GM12878 (cell line): ENCODE measurements around the gene COL2A1. TPM values are rescaled to one million over a fixed set of nuclear protein-coding genes. Genes with fewer than 3 reads are reported as not detected.

ENCODE experiments used
- ATAC-seq: fragments of 200-7000 bp; cut with Tn5 transposase; 3 replicates; pipeline ENCODE4 v1.9.1; 2020; ENCODE audit warnings: mild to moderate bottlenecking, moderate library complexity
- BruUV-seq: library from RNA; stranded (reverse); fragments of 400-500 nt; replicated peaks from 2 replicates; lab custom pipeline; 2021; lab: Mats Ljungman, UMichigan
- CTCF ChIA-PET: fragments of 300-600 bp; sonication (Branson Sonifier 250); formaldehyde crosslinking; extraction: SDS; loops from one replicate; lab custom pipeline; 2021; ENCODE audit warnings: inconsistent platforms; lab: Yijun Ruan, JAX
- POLR2A ChIA-PET: fragments of 350-600 bp; formaldehyde crosslinking; extraction: SDS; loops from one replicate; lab custom pipeline; 2021; ENCODE audit warnings: inconsistent platforms; lab: Charles Lee
- RAD21 ChIA-PET: fragments of 300-600 bp; sonication (Branson Sonifier 250); formaldehyde crosslinking; loops from one replicate; lab custom pipeline; 2023; ENCODE audit warnings: antibody characterized with exemption; ENCODE audit not compliant: unreplicated experiment; lab: Charles Lee
- SMC1A ChIA-PET: fragments of 300-600 bp; sonication (Branson Sonifier 250); formaldehyde crosslinking; loops from one replicate; lab custom pipeline; 2023; ENCODE audit not compliant: unreplicated experiment, uncharacterized antibody; lab: Charles Lee
- DNase-seq: peaks from one replicate; pipeline ENCODE4 v3.0.0-alpha.2; 2011; ENCODE audit warnings: low read depth, low spot score
- FAIRE-seq: peaks from 3 replicates; lab custom pipeline; 2011; peaks lifted over from hg19 to GRCh38; lab: Jason Lieb, UNC
- H2AFZ ChIP-seq: 2 replicates; pipeline ENCODE4 v1.6.0; 2011; ENCODE audit warnings: low read depth, low read length, control low read depth; ENCODE audit not compliant: control insufficient read depth
- H3K27ac ChIP-seq: 2 replicates; pipeline ENCODE4 v1.5.1; 2011; ENCODE audit warnings: control low read depth; ENCODE audit not compliant: control insufficient read depth, insufficient read depth
- H3K27me3 ChIP-seq, 2 experiments: replicated peaks in 1 of 2; 2 replicates each; pipeline versions ENCODE4 v1.6.0 to v1.6.1; 2011; ENCODE audit warnings: low read length in 1 of 2; ENCODE audit not compliant: control insufficient read depth in 2 of 2, insufficient read depth in 2 of 2
- H3K36me3 ChIP-seq, 2 experiments: 2 replicates each; pipeline ENCODE4 v1.5.1; 2011; ENCODE audit warnings: low read length in 1 of 2; ENCODE audit not compliant: control insufficient read depth in 2 of 2, insufficient read depth in 2 of 2
- H3K4me1 ChIP-seq: 2 replicates; pipeline ENCODE4 v1.6.1; 2011; ENCODE audit warnings: mild to moderate bottlenecking, low read length, moderate library complexity, mixed read lengths; ENCODE audit not compliant: control insufficient read depth, insufficient read depth
- H3K4me2 ChIP-seq: 2 replicates; pipeline ENCODE4 v1.6.0; 2011; ENCODE audit warnings: control low read depth; ENCODE audit not compliant: control insufficient read depth, insufficient read depth
- H3K4me3 ChIP-seq: fragments of 200-600 bp; sonication (generic); 2 replicates; pipeline ENCODE4 v1.5.1; 2016
- H3K79me2 ChIP-seq: 2 replicates; pipeline ENCODE4 v1.6.0; 2011; ENCODE audit warnings: low read length; ENCODE audit not compliant: control insufficient read depth, insufficient read depth
- H3K9ac ChIP-seq: 2 replicates; pipeline ENCODE4 v1.8.0; 2011; ENCODE audit warnings: low read length, control low read depth, mixed read lengths; ENCODE audit not compliant: control insufficient read depth, insufficient read depth
- H3K9me3 ChIP-seq: replicated peaks from 3 replicates; pipeline ENCODE4 v1.5.1; 2011; ENCODE audit warnings: mild to moderate bottlenecking, low read length; ENCODE audit not compliant: control insufficient read depth, insufficient read depth
- H4K20me1 ChIP-seq: 2 replicates; pipeline ENCODE4 v1.6.0; 2011; ENCODE audit not compliant: control insufficient read depth, insufficient read depth
- EED ChIP-seq: sonication (generic); IDR thresholded peaks from 2 replicates; pipeline ENCODE4 v1.6.1; 2016; ENCODE audit warnings: antibody characterized with exemption, low read depth
- EGR1 ChIP-seq, 2 experiments: IDR thresholded peaks; 1 replicate in 1 of 2; 2 replicates in 1 of 2; pipeline ENCODE4 v1.6.1; 2011 to 2012; ENCODE audit warnings: low read depth in 2 of 2, low read length in 2 of 2, borderline replicate concordance in 1 of 2, mild to moderate bottlenecking in 1 of 2, moderate library complexity in 1 of 2
- NFYB ChIP-seq: IDR thresholded peaks from 2 replicates; pipeline ENCODE4 v1.6.1; 2011; ENCODE audit warnings: low read depth, mild to moderate bottlenecking, low read length, improper control_type of control experiment, moderate library complexity; ENCODE audit not compliant: insufficient read depth
- NR2C1 ChIP-seq: fragments of 450-650 bp; IDR thresholded peaks from 2 replicates; pipeline ENCODE4 v1.6.1; 2017; ENCODE audit warnings: antibody characterized with exemption, mild to moderate bottlenecking, moderate library complexity
- RB1 ChIP-seq: fragments of 450-650 bp; formaldehyde crosslinking; IDR thresholded peaks from 2 replicates; pipeline ENCODE4 v1.6.1; 2017; ENCODE audit warnings: mild to moderate bottlenecking, borderline replicate concordance
- RBBP5 ChIP-seq: fragments of 200-600 bp; sonication (generic); conservative IDR thresholded peaks from 2 replicates; pipeline ENCODE4 v1.6.1; 2016
- SIN3A ChIP-seq: IDR thresholded peaks from 2 replicates; pipeline ENCODE4 v1.6.1; 2012; ENCODE audit warnings: low read depth, low read length, improper control_type of control experiment
- SP1 ChIP-seq: IDR thresholded peaks from one replicate; pipeline ENCODE4 v1.6.1; 2011; ENCODE audit warnings: low read depth, low read length
- SREBF2 ChIP-seq: IDR thresholded peaks from 2 replicates; pipeline ENCODE4 v1.6.1; 2012; ENCODE audit warnings: mild to moderate bottlenecking, low read length
- TBL1XR1 ChIP-seq: IDR thresholded peaks from 2 replicates; pipeline ENCODE4 v1.6.1; 2012; ENCODE audit warnings: low read depth, low read length, improper control_type of control experiment
- WGBS: methylation state at CpG from one replicate; pipeline ENCODE4 v1.1.6; 2016; ENCODE audit warnings: low lambda C conversion rate; ENCODE audit not compliant: insufficient replicate concordance, insufficient coverage; ENCODE audit errors: missing lambda C conversion rate; 5-methylcytosine and 5-hydroxymethylcytosine counted together
- in situ Hi-C: fragments of 300-500 bp; cut with MboI; formaldehyde crosslinking; loops from 9 replicates; pipeline ENCODE4 v1.14.3; 2018; ENCODE audit warnings: mixed read lengths
- intact Hi-C: fragments of 100-400 bp; cut with micrococcal nuclease; formaldehyde crosslinking; loops from one replicate; pipeline ENCODE4 v1.14.2; 2022; ENCODE audit not compliant: unreplicated experiment
- polyA plus RNA-seq, 11 experiments: library from polyadenylated mRNA; depleted of rRNA in 4 of 11; unstranded in 6 of 11; stranded (reverse) in 5 of 11; fragments of >200 nt; fragmentation: Nextera tagmentation in 4 of 11; fragmentation: Illumina TruSeq in 1 of 11; extraction: Ambion mirVana in 4 of 11; extraction: Trizol in 1 of 11; gene quantifications; 1 replicate in 1 of 11; 2 replicates in 10 of 11; pipeline versions ENCODE4 v1.2.1 to v1.2.3, GENCODE V29; 2011 to 2016; ENCODE audit warnings: inconsistent platforms in 2 of 11, missing spikeins in 2 of 11, low read depth in 1 of 11
- total RNA-seq, 4 experiments: library from RNA; depleted of rRNA in 3 of 4; stranded (reverse); fragments of >200 nt in 3 of 4; fragmentation: Illumina TruSeq in 1 of 4; extraction: Trizol in 1 of 4; gene quantifications; 2 replicates each; pipeline versions ENCODE4 v1.2.1 to v1.2.3, GENCODE V29; 2013 to 2021
- TF ChIP-seq, protein P1 (sequence below): fragments of 450-650 bp; IDR thresholded peaks from 2 replicates; pipeline ENCODE4 v1.6.1; 2018; ENCODE audit warnings: borderline replicate concordance, mild to moderate bottlenecking; ENCODE audit not compliant: partially characterized antibody
- TF ChIP-seq, protein P2 (sequence below): fragments of 150-350 bp; IDR thresholded peaks from 2 replicates; pipeline ENCODE4 v1.6.1; 2014; ENCODE audit warnings: mild to moderate bottlenecking, low read depth, low read length
- TF ChIP-seq, protein P3 (sequence below): IDR thresholded peaks from 2 replicates; pipeline ENCODE4 v1.6.1; 2011; ENCODE audit warnings: borderline replicate concordance, low read depth, mild to moderate bottlenecking, moderate library complexity, mixed read lengths, low read length; ENCODE audit not compliant: insufficient read depth; ENCODE audit errors: extremely low read length
- TF ChIP-seq, protein P4 (sequence below): fragments of 450-650 bp; IDR thresholded peaks from 2 replicates; pipeline ENCODE4 v1.6.1; 2017; ENCODE audit warnings: mild to moderate bottlenecking, moderate library complexity

Gene COL2A1
- total and polyA plus RNA-seq, 10 of the 15 experiments (the other 5 are each of a cell fraction or from before 2014, with no cell fraction given) = 0.06 to 0.67 (median 0.19) TPM; not detected in 1

DNA sequence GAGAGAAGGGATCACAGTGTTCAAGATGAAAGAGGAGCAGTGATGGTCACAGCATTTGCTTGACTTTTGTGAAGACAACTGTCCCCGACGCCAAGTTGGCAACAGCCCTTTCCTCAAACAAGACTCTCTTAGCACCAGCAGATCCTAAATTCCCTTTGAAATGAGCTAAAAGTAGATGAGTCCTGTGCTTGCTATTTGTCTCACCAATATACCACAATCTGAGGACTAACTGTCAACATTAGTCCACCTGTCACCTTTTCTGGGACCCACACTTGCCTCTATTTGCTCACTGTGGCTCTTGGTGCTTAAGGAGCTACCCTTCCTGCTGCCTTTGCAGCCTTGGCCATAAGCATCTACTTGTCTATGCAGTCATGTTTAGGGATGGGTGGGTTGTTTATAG lies 47.4 kb upstream of the COL2A1 start:
- no peak overlapping the region for H2AFZ ChIP-seq
- ChIA-PET SMC1A (interaction anchor here (0.5 to 1.5 kb wide), 3 partner anchors 10 to 116 kb away, joined by 3 to 4 read pairs (median 4); no protein-coding TSS in a partner anchor), POLR2A (interaction anchor here (0.6 kb wide), 1 partner anchor 165 kb away, joined by 4 read pairs; no protein-coding TSS in a partner anchor), RAD21 (interaction anchor here (0.8 kb wide), 1 partner anchor 153 kb away, joined by 5 read pairs; no protein-coding TSS in a partner anchor), CTCF (interaction anchor here (0.9 to 1.1 kb wide), 4 partner anchors 10 to 106 kb away, joined by 3 read pairs; partner anchors contain the start of gene ASB8)
- no peak overlapping the region for H3K27ac ChIP-seq
- H3K79me2 ChIP-seq = no peaks in the 10 kb centered on the region
- intact Hi-C loops = no loop called here
- in situ Hi-C loops = no loop called here
- DNase-seq = no peak
- no peaks in the 10 kb centered on the region for H3K27me3 ChIP-seq
- BruUV-seq = no TSS peak
- ATAC-seq = no peak
- no peak overlapping the region for H3K4me3 ChIP-seq
- H3K36me3 ChIP-seq = peaks cover 2 to 8% of the 10 kb centered on the region in 2 experiments
- H3K4me2 ChIP-seq = no peak overlapping the region
- WGBS = 96% methylated on average over 2 of the region's 2 CpGs
- H3K9me3 ChIP-seq = no peaks in the 10 kb centered on the region
- H3K9ac ChIP-seq = no peak overlapping the region
- no peaks in the 10 kb centered on the region for H3K4me1 ChIP-seq
- FAIRE-seq = no peak
- no peaks in the 10 kb centered on the region for H4K20me1 ChIP-seq
- TF ChIP-seq EGR1 (IDR thresholded peaks at IDR 0.05; ENCODE audit: borderline replicate concordance in 1 of 2, low read depth in 2 of 2, low read length in 2 of 2) (no peak), SIN3A (no peak), EED (no peak), NFYB (no peak), NR2C1 (no peak), RBBP5 (no peak), TBL1XR1 (no peak), RB1 (no peak), SP1 (no peak), SREBF2 (no peak)
- TF ChIP-seq, protein P1, sequence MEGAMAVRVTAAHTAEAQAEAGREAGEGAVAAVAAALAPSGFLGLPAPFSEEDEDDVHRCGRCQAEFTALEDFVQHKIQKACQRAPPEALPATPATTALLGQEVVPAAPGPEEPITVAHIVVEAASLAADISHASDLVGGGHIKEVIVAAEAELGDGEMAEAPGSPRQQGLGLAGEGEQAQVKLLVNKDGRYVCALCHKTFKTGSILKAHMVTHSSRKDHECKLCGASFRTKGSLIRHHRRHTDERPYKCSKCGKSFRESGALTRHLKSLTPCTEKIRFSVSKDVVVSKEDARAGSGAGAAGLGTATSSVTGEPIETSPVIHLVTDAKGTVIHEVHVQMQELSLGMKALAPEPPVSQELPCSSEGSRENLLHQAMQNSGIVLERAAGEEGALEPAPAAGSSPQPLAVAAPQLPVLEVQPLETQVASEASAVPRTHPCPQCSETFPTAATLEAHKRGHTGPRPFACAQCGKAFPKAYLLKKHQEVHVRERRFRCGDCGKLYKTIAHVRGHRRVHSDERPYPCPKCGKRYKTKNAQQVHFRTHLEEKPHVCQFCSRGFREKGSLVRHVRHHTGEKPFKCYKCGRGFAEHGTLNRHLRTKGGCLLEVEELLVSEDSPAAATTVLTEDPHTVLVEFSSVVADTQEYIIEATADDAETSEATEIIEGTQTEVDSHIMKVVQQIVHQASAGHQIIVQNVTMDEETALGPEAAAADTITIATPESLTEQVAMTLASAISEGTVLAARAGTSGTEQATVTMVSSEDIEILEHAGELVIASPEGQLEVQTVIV = no peak
- TF ChIP-seq, protein P2, sequence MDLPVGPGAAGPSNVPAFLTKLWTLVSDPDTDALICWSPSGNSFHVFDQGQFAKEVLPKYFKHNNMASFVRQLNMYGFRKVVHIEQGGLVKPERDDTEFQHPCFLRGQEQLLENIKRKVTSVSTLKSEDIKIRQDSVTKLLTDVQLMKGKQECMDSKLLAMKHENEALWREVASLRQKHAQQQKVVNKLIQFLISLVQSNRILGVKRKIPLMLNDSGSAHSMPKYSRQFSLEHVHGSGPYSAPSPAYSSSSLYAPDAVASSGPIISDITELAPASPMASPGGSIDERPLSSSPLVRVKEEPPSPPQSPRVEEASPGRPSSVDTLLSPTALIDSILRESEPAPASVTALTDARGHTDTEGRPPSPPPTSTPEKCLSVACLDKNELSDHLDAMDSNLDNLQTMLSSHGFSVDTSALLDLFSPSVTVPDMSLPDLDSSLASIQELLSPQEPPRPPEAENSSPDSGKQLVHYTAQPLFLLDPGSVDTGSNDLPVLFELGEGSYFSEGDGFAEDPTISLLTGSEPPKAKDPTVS = no peak
- TF ChIP-seq, protein P3, sequence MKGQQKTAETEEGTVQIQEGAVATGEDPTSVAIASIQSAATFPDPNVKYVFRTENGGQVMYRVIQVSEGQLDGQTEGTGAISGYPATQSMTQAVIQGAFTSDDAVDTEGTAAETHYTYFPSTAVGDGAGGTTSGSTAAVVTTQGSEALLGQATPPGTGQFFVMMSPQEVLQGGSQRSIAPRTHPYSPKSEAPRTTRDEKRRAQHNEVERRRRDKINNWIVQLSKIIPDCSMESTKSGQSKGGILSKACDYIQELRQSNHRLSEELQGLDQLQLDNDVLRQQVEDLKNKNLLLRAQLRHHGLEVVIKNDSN = no peak
- TF ChIP-seq, protein P4, sequence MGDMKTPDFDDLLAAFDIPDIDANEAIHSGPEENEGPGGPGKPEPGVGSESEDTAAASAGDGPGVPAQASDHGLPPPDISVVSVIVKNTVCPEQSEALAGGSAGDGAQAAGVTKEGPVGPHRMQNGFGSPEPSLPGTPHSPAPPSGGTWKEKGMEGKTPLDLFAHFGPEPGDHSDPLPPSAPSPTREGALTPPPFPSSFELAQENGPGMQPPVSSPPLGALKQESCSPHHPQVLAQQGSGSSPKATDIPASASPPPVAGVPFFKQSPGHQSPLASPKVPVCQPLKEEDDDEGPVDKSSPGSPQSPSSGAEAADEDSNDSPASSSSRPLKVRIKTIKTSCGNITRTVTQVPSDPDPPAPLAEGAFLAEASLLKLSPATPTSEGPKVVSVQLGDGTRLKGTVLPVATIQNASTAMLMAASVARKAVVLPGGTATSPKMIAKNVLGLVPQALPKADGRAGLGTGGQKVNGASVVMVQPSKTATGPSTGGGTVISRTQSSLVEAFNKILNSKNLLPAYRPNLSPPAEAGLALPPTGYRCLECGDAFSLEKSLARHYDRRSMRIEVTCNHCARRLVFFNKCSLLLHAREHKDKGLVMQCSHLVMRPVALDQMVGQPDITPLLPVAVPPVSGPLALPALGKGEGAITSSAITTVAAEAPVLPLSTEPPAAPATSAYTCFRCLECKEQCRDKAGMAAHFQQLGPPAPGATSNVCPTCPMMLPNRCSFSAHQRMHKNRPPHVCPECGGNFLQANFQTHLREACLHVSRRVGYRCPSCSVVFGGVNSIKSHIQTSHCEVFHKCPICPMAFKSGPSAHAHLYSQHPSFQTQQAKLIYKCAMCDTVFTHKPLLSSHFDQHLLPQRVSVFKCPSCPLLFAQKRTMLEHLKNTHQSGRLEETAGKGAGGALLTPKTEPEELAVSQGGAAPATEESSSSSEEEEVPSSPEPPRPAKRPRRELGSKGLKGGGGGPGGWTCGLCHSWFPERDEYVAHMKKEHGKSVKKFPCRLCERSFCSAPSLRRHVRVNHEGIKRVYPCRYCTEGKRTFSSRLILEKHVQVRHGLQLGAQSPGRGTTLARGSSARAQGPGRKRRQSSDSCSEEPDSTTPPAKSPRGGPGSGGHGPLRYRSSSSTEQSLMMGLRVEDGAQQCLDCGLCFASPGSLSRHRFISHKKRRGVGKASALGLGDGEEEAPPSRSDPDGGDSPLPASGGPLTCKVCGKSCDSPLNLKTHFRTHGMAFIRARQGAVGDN = no peak
